Activated naive CD4-positive, alpha-beta T cell (primary cell): ENCODE measurements around the gene ZNF407.

Experiments used
- DNase-seq, 4 experiments: peaks; one replicate each; lab custom pipeline; 2025; lab: John Stamatoyannopoulos, UW

Gene ZNF407

GRCh38 chr18:74724186-74724585 is 126.5 kb downstream of the ZNF407 start:
- DNase-seq = no peak

GRCh38 chr18:74725690-74726089 is 128.0 kb downstream of the ZNF407 start:
- DNase-seq = no peak

- DNase-seq = no peak
Observed at GRCh38 chr18:74728586-74728985, 130.9 kb downstream of the ZNF407 start.

- no peak for DNase-seq
Observed at GRCh38 chr18:74731097-74731496, 133.4 kb downstream of the ZNF407 start.

GRCh38 chr18:74732380-74732779 is 134.7 kb downstream of the ZNF407 start:
- DNase-seq = no peak

- no peak for DNase-seq
Observed at GRCh38 chr18:74733598-74733997, 135.9 kb downstream of the ZNF407 start.

DNA sequence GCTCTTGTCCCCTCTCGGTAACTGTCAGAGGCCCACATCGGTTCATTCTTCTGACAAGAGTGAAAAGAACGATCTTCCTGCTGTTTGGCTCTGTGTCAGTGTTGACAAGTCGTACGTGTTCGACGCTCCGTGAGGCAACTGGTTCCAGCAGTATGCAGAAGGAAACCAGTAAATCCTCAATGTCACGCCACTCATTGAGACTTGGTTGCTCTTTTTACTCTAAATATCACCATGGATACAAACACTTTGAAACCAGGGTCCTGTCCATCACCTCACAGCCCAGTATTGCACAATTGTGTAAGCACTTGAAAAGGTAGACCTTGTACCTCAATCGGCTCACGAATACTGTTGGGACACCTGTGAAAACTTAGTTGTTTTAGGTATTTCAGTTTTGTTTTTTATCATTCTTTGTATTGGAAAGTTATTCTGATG is 136.4 kb downstream of the ZNF407 start:
- no peak for DNase-seq

- no peak for DNase-seq
Observed at GRCh38 chr18:74739926-74740325, 142.3 kb downstream of the ZNF407 start.

- DNase-seq = no peak
Observed at GRCh38 chr18:74742573-74743243, 145.0 kb downstream of the ZNF407 start.

- DNase-seq = no peak
Observed at GRCh38 chr18:74745633-74746403, 148.1 kb downstream of the ZNF407 start.

GRCh38 chr18:74748809-74749208 is 151.1 kb downstream of the ZNF407 start:
- no peak for DNase-seq

GRCh38 chr18:74758995-74759394 is 161.3 kb downstream of the ZNF407 start:
- DNase-seq = no peak

GRCh38 chr18:74760026-74760425 is 162.4 kb downstream of the ZNF407 start:
- no peak for DNase-seq

- no peak for DNase-seq
Observed at GRCh38 chr18:74760436-74760835, 162.8 kb downstream of the ZNF407 start.

- no peak for DNase-seq
Observed at GRCh38 chr18:74766251-74766650, 168.6 kb downstream of the ZNF407 start.

- no peak for DNase-seq
Observed at GRCh38 chr18:74768096-74768495, 170.4 kb downstream of the ZNF407 start.

DNA sequence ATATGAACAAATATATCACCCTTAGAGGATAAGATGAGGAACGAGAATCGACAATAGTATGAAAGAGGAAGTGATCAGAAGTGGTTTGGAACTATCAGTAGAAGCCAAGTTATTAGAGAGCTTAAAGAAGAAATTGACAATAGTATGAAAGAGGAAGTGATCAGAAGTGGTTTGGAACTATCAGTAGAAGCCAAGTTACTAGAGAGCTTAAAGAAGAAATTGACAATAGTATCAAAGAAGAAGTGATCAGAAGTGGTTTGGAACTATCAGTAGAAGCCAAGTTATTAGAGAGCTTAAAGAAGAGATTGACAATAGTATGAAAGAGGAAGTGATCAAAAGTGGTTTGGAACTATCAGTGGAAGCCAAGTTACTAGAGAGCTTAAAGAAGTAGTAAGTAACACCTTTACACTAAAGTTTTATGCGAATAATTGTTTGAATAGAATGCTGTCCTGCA is 175.5 kb downstream of the ZNF407 start:
- DNase-seq = no peak

DNA sequence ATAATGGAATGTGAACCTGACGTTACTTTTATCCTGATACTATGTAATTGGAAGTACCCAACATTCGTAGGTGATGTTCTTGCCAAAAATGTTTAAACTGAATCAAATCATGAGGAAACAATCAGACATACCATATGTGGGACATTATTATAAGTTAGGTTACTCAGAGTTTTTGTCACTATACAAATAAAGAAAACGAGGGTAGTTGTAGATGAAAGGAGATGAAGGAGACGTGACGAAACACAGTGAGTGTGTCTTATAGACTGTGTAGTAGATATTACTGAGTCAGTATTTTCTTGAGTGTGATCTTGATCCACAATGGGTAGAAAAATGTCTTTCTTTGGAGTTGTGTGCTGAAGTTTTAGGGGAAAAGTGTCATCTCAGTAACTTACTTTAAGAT is 176.8 kb downstream of the ZNF407 start:
- no peak for DNase-seq

DNA sequence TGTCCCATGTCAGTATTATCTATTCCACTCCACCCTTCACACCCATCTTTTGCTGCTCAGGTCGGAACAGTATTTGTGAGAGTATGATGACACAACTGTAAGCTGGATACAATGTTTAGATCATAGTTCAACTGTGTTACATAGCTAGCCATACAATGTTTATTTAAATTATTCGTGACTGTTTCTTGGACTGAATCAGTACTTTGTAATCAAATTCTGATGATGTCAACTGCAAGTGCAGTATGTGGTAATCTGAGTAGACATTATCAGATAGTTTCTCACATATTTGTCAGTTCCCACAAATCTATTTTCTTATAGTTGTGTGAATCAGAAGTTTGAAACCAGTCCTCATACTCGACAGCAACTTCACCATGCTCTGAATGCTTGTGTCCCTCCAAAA is 177.6 kb downstream of the ZNF407 start:
- no peak for DNase-seq

- no peak for DNase-seq
Observed at GRCh38 chr18:74778191-74778847, 180.6 kb downstream of the ZNF407 start.

- no peak for DNase-seq
Observed at GRCh38 chr18:74784752-74785151, 187.1 kb downstream of the ZNF407 start.

- DNase-seq = no peak
Observed at GRCh38 chr18:74785632-74786031, 188.0 kb downstream of the ZNF407 start.

GRCh38 chr18:74788657-74789056 is 191.0 kb downstream of the ZNF407 start:
- DNase-seq = no peak
